ENCODE data around the gene IER5. TPM values are rescaled to one million over a fixed set of nuclear protein-coding genes. Genes with fewer than 3 reads are reported as not detected.

The IER5 gene
- total RNA-seq, 4 donors from 2014 or later = 6.3 to 10.7 (median 8.2) TPM

DNA sequence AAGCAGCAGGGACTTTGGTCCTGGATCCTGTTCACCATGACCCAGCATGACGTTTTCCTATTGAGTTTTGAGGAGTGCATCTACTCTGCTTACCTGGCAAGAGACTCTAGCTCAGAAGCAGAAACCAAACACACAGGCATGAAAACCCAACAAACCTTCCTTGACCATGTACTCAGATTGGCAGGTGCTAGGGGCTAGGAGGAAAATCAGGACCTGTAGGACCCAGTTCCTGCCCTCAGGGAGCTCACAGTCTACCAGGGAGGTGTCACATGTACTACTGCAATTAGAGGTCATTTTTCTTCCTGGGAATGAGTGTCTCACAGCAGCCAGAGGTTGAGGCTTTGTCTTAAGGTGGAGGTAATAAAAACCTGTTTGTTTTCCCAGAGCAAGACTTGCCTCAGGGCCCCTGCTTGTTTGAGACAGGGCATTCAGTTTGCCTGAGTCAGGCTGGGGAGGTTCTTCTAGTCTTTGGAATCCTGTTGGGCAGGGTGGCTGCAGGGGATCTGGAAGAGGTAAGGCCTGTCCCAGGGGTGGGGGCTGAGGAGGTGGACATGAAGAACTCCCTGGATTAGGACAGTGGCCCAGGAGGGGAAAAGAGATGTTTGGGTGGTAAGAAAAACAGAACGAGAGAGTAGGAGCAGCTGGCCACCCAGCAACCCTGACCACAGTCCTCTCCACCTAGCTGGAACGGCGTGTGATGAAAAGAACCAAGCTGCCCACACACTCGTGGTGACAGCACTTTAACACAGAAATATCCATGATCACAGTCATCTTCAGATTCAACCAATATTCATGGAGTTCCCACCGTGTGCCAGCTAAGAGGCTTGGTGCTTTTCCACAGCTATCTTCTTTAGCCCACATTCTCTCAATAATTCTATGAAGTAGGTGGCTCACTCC lies 30.8 kb downstream of the IER5 start:
- no peak for DNase-seq
- no peak for TF ChIP-seq POLR2A (IDR thresholded peaks at IDR 0.05)
- TF ChIP-seq, protein P1, sequence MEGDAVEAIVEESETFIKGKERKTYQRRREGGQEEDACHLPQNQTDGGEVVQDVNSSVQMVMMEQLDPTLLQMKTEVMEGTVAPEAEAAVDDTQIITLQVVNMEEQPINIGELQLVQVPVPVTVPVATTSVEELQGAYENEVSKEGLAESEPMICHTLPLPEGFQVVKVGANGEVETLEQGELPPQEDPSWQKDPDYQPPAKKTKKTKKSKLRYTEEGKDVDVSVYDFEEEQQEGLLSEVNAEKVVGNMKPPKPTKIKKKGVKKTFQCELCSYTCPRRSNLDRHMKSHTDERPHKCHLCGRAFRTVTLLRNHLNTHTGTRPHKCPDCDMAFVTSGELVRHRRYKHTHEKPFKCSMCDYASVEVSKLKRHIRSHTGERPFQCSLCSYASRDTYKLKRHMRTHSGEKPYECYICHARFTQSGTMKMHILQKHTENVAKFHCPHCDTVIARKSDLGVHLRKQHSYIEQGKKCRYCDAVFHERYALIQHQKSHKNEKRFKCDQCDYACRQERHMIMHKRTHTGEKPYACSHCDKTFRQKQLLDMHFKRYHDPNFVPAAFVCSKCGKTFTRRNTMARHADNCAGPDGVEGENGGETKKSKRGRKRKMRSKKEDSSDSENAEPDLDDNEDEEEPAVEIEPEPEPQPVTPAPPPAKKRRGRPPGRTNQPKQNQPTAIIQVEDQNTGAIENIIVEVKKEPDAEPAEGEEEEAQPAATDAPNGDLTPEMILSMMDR (IDR thresholded peaks at IDR 0.05) = no peak
- H3K36me3 ChIP-seq = no peaks in the 10 kb centered on the region
- no peaks in the 10 kb centered on the region for H3K27me3 ChIP-seq
- H3K27ac ChIP-seq = no peak overlapping the region
- H3K4me1 ChIP-seq = peaks cover 0 to 8% (median 0%) of the 10 kb centered on the region in 4 donors
- no peaks in the 10 kb centered on the region for H3K9me3 ChIP-seq
- H3K4me3 ChIP-seq = no peak overlapping the region

DNA sequence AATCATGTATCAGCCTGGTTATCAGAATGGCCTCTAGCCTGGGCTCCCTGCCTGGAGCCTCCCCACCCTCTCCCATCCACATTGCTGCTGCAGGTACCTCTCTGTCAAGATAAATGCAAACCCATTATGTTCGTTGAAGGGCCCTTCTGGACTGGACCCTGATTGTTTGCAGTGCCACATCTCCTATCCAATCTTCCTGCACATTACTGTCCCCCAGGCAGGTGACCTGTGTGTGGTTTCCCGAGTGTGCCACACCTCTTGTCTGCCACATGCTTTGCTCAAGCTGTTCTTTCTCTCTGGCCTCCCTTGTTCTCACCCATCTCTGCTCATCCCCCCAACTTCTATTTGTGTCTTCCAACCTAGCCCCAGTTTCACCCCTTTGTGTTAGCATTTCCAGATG lies 32.4 kb downstream of the IER5 start:
- TF ChIP-seq, protein P1 (IDR thresholded peaks at IDR 0.05) = no peak
- TF ChIP-seq POLR2A (IDR thresholded peaks at IDR 0.05) = no peak
- no peaks in the 10 kb centered on the region for H3K9me3 ChIP-seq
- no peaks in the 10 kb centered on the region for H3K27me3 ChIP-seq
- peaks cover 0 to 8% (median 0%) of the 10 kb centered on the region in 4 donors for H3K4me1 ChIP-seq
- H3K36me3 ChIP-seq = no peaks in the 10 kb centered on the region
- no peak overlapping the region for H3K4me3 ChIP-seq
- no peak overlapping the region for H3K27ac ChIP-seq
- DNase-seq = no peak

DNA sequence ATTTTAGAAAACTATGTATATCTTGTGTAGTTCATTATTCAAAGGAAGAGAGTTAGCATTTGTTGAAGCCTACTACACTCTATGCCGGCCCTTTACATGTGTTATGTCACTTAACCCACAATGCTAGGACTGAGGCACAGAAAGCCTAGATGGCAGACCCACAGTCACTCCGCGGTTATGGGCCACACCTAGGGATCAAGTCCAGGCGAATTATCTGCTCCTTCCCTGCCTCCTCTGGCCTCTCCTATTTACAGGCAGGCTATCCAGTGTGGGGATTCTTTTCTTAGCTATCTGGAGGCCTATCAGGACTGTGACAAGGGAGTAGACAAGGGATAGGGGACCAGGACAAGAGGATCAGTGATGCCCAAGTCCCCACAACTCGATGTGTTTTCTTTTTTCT lies 33.0 kb downstream of the IER5 start:
- TF ChIP-seq POLR2A (IDR thresholded peaks at IDR 0.05) = no peak
- TF ChIP-seq, protein P1 (IDR thresholded peaks at IDR 0.05) = no peak

DNA sequence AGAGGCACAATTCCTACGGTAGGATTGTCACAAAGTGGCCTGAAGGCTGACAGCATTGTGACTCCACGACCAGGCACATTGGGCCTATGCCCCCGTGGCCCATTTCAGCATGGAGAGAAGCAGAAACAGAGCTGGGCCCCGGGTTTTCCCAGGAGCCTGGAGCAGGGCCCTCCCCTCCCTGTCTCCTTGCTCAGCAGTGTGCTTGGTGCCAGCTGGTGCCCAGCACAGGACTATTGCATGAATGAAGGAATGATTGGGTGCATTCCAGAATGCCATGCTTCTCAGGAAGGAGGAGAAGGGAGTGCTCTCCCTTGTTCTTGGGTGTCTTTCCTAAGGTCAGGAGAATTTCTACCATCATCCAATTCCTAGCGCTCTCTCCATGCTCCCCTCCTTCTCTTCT lies 33.7 kb downstream of the IER5 start:
- TF ChIP-seq, protein P1 (IDR thresholded peaks at IDR 0.05) = no peak
- TF ChIP-seq POLR2A (IDR thresholded peaks at IDR 0.05) = no peak
- Histone ChIP-seq H3K27ac (no peak overlapping the region), H3K9me3 (no peaks in the 10 kb centered on the region), H3K4me1 (peaks cover 0 to 15% (median 0%) of the 10 kb centered on the region in 4 donors), H3K27me3 (no peaks in the 10 kb centered on the region), H3K4me3 (no peak overlapping the region), H3K36me3 (no peaks in the 10 kb centered on the region)
- DNase-seq = no peak

More for the DNA sequence above, 33.0 kb downstream of the IER5 start:
- H3K27me3 ChIP-seq = no peaks in the 10 kb centered on the region
- peaks cover 0 to 8% (median 0%) of the 10 kb centered on the region in 4 donors for H3K4me1 ChIP-seq
- H3K9me3 ChIP-seq = no peaks in the 10 kb centered on the region
- H3K36me3 ChIP-seq = no peaks in the 10 kb centered on the region
- H3K4me3 ChIP-seq = no peak overlapping the region
- H3K27ac ChIP-seq = no peak overlapping the region
- DNase-seq = no peak

GRCh38 chr1:181123173-181123572 lies 34.7 kb downstream of the IER5 start:
- DNase-seq = no peak
- Histone ChIP-seq H3K4me3 (no peak overlapping the region), H3K36me3 (no peaks in the 10 kb centered on the region), H3K27ac (no peak overlapping the region), H3K27me3 (no peaks in the 10 kb centered on the region), H3K9me3 (no peaks in the 10 kb centered on the region), H3K4me1 (peaks cover 0 to 14% (median 0%) of the 10 kb centered on the region in 4 donors)
- TF ChIP-seq POLR2A (IDR thresholded peaks at IDR 0.05) = no peak
- TF ChIP-seq, protein P1 (IDR thresholded peaks at IDR 0.05) = no peak

All from Peyer's patch (tissue), 4 donors.